Fibroblast of the aortic adventitia (primary cell): ENCODE data around the gene MCU. TPM values are rescaled to one million over a fixed set of nuclear protein-coding genes. Genes with fewer than 3 reads are reported as not detected.

Experiments used
- DNase-seq: peaks from one replicate; pipeline ENCODE4 v3.0.0-alpha.2; 2010; ENCODE audit warnings: low read depth
- H3K4me3 ChIP-seq: 2 replicates; pipeline ENCODE4 v1.5.1; 2011; ENCODE audit warnings: low read depth, mild to moderate bottlenecking, control low read depth, low read length, moderate library complexity
- total RNA-seq: library from RNA; depleted of rRNA; stranded (reverse); fragments of >200 nt; gene quantifications from 2 replicates; pipeline ENCODE4 v1.2.3, GENCODE V29; 2012; ENCODE audit warnings: low replicate concordance
- TF ChIP-seq, protein P1 (sequence below): IDR thresholded peaks from 2 replicates; pipeline ENCODE4 v1.5.1; 2011; ENCODE audit warnings: mild to moderate bottlenecking, low read length, control low read depth, inconsistent platforms; ENCODE audit not compliant: insufficient read depth

MCU gene
- total RNA-seq, 1 donor, result 32.5 TPM

DNA sequence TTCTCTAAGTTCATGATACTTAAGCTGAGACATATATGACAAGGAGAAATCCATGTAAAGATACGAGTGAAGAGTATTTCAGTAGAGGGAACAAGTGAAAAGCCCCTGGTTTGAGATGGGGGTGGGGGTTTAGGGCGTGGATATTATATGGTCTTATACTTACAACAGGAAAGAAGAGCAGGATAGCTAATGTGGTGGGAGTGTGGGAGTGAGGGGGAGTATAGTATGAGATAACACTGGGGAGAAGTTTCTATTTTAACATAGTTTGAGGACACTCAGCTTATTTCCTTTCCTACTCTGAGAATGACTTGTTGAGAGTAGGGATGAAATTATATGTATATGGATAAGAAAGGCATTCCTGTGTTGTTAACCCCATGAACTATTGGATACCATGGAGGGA is 36.5 kb downstream of the MCU start:
- H3K4me3 ChIP-seq, result no peak overlapping the region
- no peak for DNase-seq
- TF ChIP-seq, protein P1, sequence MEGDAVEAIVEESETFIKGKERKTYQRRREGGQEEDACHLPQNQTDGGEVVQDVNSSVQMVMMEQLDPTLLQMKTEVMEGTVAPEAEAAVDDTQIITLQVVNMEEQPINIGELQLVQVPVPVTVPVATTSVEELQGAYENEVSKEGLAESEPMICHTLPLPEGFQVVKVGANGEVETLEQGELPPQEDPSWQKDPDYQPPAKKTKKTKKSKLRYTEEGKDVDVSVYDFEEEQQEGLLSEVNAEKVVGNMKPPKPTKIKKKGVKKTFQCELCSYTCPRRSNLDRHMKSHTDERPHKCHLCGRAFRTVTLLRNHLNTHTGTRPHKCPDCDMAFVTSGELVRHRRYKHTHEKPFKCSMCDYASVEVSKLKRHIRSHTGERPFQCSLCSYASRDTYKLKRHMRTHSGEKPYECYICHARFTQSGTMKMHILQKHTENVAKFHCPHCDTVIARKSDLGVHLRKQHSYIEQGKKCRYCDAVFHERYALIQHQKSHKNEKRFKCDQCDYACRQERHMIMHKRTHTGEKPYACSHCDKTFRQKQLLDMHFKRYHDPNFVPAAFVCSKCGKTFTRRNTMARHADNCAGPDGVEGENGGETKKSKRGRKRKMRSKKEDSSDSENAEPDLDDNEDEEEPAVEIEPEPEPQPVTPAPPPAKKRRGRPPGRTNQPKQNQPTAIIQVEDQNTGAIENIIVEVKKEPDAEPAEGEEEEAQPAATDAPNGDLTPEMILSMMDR, result no peak

- H3K4me3 ChIP-seq, result no peak overlapping the region
- TF ChIP-seq, protein P1, result no peak
- peak; percentile 53 for DNase-seq
Measured at GRCh38 chr10:72729528-72729927, 37.6 kb downstream of the MCU start.

DNA sequence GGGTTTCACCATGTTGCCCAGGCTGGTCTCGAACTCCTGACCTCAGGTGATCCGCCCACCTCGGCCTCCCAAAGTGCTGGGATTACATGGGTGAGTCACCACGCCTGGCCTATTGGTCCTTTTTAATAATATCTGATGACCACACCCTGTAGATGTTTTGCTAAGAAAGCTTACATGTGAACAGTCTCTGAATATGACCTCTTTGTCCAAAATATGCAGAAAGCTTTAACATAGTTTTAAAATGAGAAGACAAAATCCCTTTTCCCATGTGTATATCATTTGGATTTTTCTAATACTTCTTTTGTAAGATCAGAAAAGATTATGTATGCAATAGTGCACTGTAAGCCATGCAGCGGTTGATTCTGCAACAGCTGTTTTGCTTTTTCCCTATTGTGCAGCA is 38.5 kb downstream of the MCU start:
- no peak overlapping the region for H3K4me3 ChIP-seq
- TF ChIP-seq, protein P1, result no peak
- peak; percentile 89 for DNase-seq

DNA sequence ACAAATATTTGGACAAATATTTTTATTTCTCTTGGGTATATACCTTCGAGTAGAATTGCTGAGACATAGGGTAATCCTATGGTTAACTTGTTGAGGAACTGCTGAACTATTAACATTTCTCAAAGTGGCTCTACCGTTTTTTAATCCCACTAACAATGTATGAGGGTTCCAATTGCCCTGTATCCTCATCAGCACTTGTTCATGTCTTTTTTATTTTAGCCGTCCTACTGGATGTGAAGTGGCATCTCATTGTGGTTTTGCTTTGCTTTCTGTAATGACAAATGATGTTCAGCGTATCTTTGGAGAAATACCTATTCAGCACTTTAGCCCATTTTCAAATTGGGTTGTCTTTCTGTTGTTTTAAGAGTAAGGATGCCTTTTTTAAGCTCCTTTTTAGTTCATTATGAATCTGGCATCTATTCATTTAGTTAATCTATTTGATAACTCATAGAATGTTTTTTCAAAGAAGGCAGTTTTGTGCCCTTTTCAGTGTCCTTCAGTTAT is 40.0 kb downstream of the MCU start:
- no peak overlapping the region for H3K4me3 ChIP-seq
- DNase-seq, result no peak
- TF ChIP-seq, protein P1, result no peak

- TF ChIP-seq, protein P1, result no peak
- no peak overlapping the region for H3K4me3 ChIP-seq
- DNase-seq, result no peak
Measured at GRCh38 chr10:72732521-72732920, 40.6 kb downstream of the MCU start.

GRCh38 chr10:72733989-72734388 is 42.0 kb downstream of the MCU start:
- no peak overlapping the region for H3K4me3 ChIP-seq
- TF ChIP-seq, protein P1, result no peak
- DNase-seq, result no peak

DNA sequence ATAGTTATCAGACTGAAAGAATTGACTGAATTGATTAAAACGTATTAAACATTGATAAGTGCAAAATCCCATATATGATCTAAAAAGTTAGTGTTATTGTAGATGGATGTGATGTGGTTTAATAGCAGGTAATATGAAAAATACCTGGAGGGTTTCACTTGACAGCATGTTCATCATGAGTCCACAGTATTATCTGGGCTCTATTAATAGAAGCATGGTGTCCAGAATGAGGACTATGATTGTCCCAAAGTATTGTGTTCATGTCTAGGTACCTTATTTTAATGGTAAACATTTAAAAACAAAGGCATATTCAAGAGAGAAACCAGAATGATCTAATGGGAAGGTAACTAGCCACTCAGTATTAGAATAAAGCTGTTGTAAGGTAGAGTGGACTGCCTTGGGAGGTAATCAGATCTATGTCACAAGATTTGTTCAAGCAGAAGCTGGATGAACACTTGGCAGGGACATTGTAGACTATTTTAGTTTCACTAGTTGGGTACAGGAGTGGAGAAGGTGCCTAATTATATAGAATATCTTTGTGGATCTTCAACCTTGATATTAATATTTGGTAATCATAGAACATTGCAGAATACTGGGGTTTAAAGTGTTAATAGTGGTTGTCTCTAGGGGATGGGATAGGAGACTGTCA is 43.5 kb downstream of the MCU start:
- DNase-seq, result no peak
- TF ChIP-seq, protein P1, result no peak
- H3K4me3 ChIP-seq, result no peak overlapping the region
